ENCODE data around the gene PIP4K2A.

The PIP4K2A gene

GRCh38 chr10:22593636-22594198 lies 120.7 kb downstream of the PIP4K2A start:
- H3K27ac Mint-ChIP-seq, result no peak overlapping the region
- no peaks in the 10 kb centered on the region for H3K9me3 Mint-ChIP-seq
- H3K4me1 Mint-ChIP-seq (ENCODE audit: low read depth), result peaks cover 59% of the 10 kb centered on the region

GRCh38 chr10:22593026-22593425 lies 121.4 kb downstream of the PIP4K2A start:
- H3K27ac Mint-ChIP-seq, result peak overlapping the region; percentile 1
- no peaks in the 10 kb centered on the region for H3K9me3 Mint-ChIP-seq
- peaks cover 53% of the 10 kb centered on the region for H3K4me1 Mint-ChIP-seq (ENCODE audit: low read depth)
- H3K36me3 Mint-ChIP-seq (ENCODE audit: low read depth), result peaks cover 57% of the 10 kb centered on the region
- no peaks in the 10 kb centered on the region for H3K27me3 Mint-ChIP-seq
- no peak overlapping the region for H3K4me3 Mint-ChIP-seq

More at GRCh38 chr10:22593636-22594198, 120.7 kb downstream of the PIP4K2A start:
- Mint-ChIP-seq H3K4me3 (no peak overlapping the region), H3K27me3 (no peaks in the 10 kb centered on the region), H3K36me3 (ENCODE audit: low read depth) (peaks cover 57% of the 10 kb centered on the region)

GRCh38 chr10:22589851-22590514 lies 124.4 kb downstream of the PIP4K2A start:
- H3K36me3 Mint-ChIP-seq (ENCODE audit: low read depth), result peaks cover 57% of the 10 kb centered on the region
- H3K4me3 Mint-ChIP-seq, result no peak overlapping the region
- peaks cover 43% of the 10 kb centered on the region for H3K4me1 Mint-ChIP-seq (ENCODE audit: low read depth)
- no peak overlapping the region for H3K27ac Mint-ChIP-seq
- no peaks in the 10 kb centered on the region for H3K27me3 Mint-ChIP-seq
- H3K9me3 Mint-ChIP-seq, result no peaks in the 10 kb centered on the region

GRCh38 chr10:22588462-22588861 lies 125.9 kb downstream of the PIP4K2A start:
- Mint-ChIP-seq H3K4me1 (ENCODE audit: low read depth) (peaks cover 36% of the 10 kb centered on the region), H3K9me3 (no peaks in the 10 kb centered on the region), H3K27ac (no peak overlapping the region)

GRCh38 chr10:22583683-22584082 lies 130.7 kb downstream of the PIP4K2A start:
- Mint-ChIP-seq H3K4me3 (no peak overlapping the region), H3K4me1 (ENCODE audit: low read depth) (peaks cover 36% of the 10 kb centered on the region), H3K27me3 (no peaks in the 10 kb centered on the region), H3K27ac (peak overlapping the region; percentile 59), H3K36me3 (ENCODE audit: low read depth) (peaks cover 69% of the 10 kb centered on the region), H3K9me3 (no peaks in the 10 kb centered on the region)

More at GRCh38 chr10:22588462-22588861, 125.9 kb downstream of the PIP4K2A start:
- Mint-ChIP-seq H3K27me3 (no peaks in the 10 kb centered on the region), H3K36me3 (ENCODE audit: low read depth) (peaks cover 66% of the 10 kb centered on the region), H3K4me3 (no peak overlapping the region)

- Mint-ChIP-seq H3K27ac (no peak overlapping the region), H3K4me1 (ENCODE audit: low read depth) (peaks cover 34% of the 10 kb centered on the region), H3K9me3 (no peaks in the 10 kb centered on the region), H3K4me3 (no peak overlapping the region), H3K27me3 (no peaks in the 10 kb centered on the region), H3K36me3 (ENCODE audit: low read depth) (peaks cover 70% of the 10 kb centered on the region)
These were observed 132.9 kb downstream of the PIP4K2A start for GRCh38 chr10:22581461-22581860.

GRCh38 chr10:22580711-22581110 lies 133.7 kb downstream of the PIP4K2A start:
- H3K9me3 Mint-ChIP-seq, result no peaks in the 10 kb centered on the region
- no peaks in the 10 kb centered on the region for H3K27me3 Mint-ChIP-seq
- peaks cover 29% of the 10 kb centered on the region for H3K4me1 Mint-ChIP-seq (ENCODE audit: low read depth)
- H3K4me3 Mint-ChIP-seq, result no peak overlapping the region
- H3K36me3 Mint-ChIP-seq (ENCODE audit: low read depth), result peaks cover 66% of the 10 kb centered on the region
- H3K27ac Mint-ChIP-seq, result no peak overlapping the region

- peaks cover 70% of the 10 kb centered on the region for H3K36me3 Mint-ChIP-seq (ENCODE audit: low read depth)
- H3K9me3 Mint-ChIP-seq, result no peaks in the 10 kb centered on the region
- peaks cover 30% of the 10 kb centered on the region for H3K4me1 Mint-ChIP-seq (ENCODE audit: low read depth)
- H3K27me3 Mint-ChIP-seq, result no peaks in the 10 kb centered on the region
- H3K4me3 Mint-ChIP-seq, result no peak overlapping the region
- peak overlapping the region; percentile 56 for H3K27ac Mint-ChIP-seq
These were observed 134.6 kb downstream of the PIP4K2A start for GRCh38 chr10:22579826-22580225.

- no peaks in the 10 kb centered on the region for H3K27me3 Mint-ChIP-seq
- no peaks in the 10 kb centered on the region for H3K9me3 Mint-ChIP-seq
- H3K36me3 Mint-ChIP-seq (ENCODE audit: low read depth), result peaks cover 73% of the 10 kb centered on the region
- H3K4me3 Mint-ChIP-seq, result no peak overlapping the region
- H3K27ac Mint-ChIP-seq, result peak overlapping the region; percentile 68
- H3K4me1 Mint-ChIP-seq (ENCODE audit: low read depth), result peaks cover 53% of the 10 kb centered on the region
These were observed 140.4 kb downstream of the PIP4K2A start for GRCh38 chr10:22573820-22574569.

- Mint-ChIP-seq H3K36me3 (ENCODE audit: low read depth) (peaks cover 80% of the 10 kb centered on the region), H3K4me1 (ENCODE audit: low read depth) (peaks cover 56% of the 10 kb centered on the region), H3K9me3 (no peaks in the 10 kb centered on the region), H3K27me3 (no peaks in the 10 kb centered on the region), H3K4me3 (no peak overlapping the region), H3K27ac (peak overlapping the region; percentile 75)
These were observed 143.5 kb downstream of the PIP4K2A start for GRCh38 chr10:22570733-22571430.

- peak overlapping the region; percentile 79 for H3K27ac Mint-ChIP-seq
- H3K36me3 Mint-ChIP-seq (ENCODE audit: low read depth), result peaks cover 78% of the 10 kb centered on the region
- no peak overlapping the region for H3K4me3 Mint-ChIP-seq
- H3K4me1 Mint-ChIP-seq (ENCODE audit: low read depth), result peaks cover 56% of the 10 kb centered on the region
- no peaks in the 10 kb centered on the region for H3K9me3 Mint-ChIP-seq
- H3K27me3 Mint-ChIP-seq, result no peaks in the 10 kb centered on the region
These were observed 144.1 kb downstream of the PIP4K2A start for GRCh38 chr10:22570234-22570633.

- H3K4me1 Mint-ChIP-seq (ENCODE audit: low read depth), result peaks cover 52% of the 10 kb centered on the region
- no peaks in the 10 kb centered on the region for H3K9me3 Mint-ChIP-seq
- no peak overlapping the region for H3K27ac Mint-ChIP-seq
- H3K36me3 Mint-ChIP-seq (ENCODE audit: low read depth), result peaks cover 84% of the 10 kb centered on the region
- H3K27me3 Mint-ChIP-seq, result no peaks in the 10 kb centered on the region
- H3K4me3 Mint-ChIP-seq, result no peak overlapping the region
These were observed 145.4 kb downstream of the PIP4K2A start for GRCh38 chr10:22568928-22569327.

GRCh38 chr10:22564060-22564459 lies 150.3 kb downstream of the PIP4K2A start:
- Mint-ChIP-seq H3K27me3 (no peaks in the 10 kb centered on the region), H3K36me3 (ENCODE audit: low read depth) (peaks cover 68% of the 10 kb centered on the region), H3K4me3 (no peak overlapping the region), H3K27ac (peak overlapping the region; percentile 56), H3K9me3 (no peaks in the 10 kb centered on the region), H3K4me1 (ENCODE audit: low read depth) (peaks cover 19% of the 10 kb centered on the region)

- Mint-ChIP-seq H3K9me3 (no peaks in the 10 kb centered on the region), H3K4me1 (ENCODE audit: low read depth) (peaks cover 19% of the 10 kb centered on the region), H3K27ac (no peak overlapping the region), H3K4me3 (no peak overlapping the region), H3K27me3 (no peaks in the 10 kb centered on the region), H3K36me3 (ENCODE audit: low read depth) (peaks cover 55% of the 10 kb centered on the region)
These were observed 152.5 kb downstream of the PIP4K2A start for GRCh38 chr10:22561909-22562308.

- Mint-ChIP-seq H3K36me3 (ENCODE audit: low read depth) (peaks cover 45% of the 10 kb centered on the region), H3K9me3 (no peaks in the 10 kb centered on the region), H3K4me1 (ENCODE audit: low read depth) (peaks cover 10% of the 10 kb centered on the region), H3K27me3 (no peaks in the 10 kb centered on the region), H3K27ac (no peak overlapping the region), H3K4me3 (no peak overlapping the region)
These were observed 153.5 kb downstream of the PIP4K2A start for GRCh38 chr10:22560913-22561239.

Measured in stimulated activated naive CD8-positive, alpha-beta T cell treated with anti-CD3 and anti-CD28 coated beads, Interleukin-15, Interleukin-2, amounts not matched to agents 100 ng/mL and 50 ng/mL, for 24 hours (primary cell).